GM13976 (cell line): ENCODE data around the gene DNAJC3.
"Not testable (repeated sequence)": the region's sequence is repeated elsewhere in the genome, so short reads cannot be mapped to it uniquely, and the experiment has no call there.

ENCODE experiments used
- DNase-seq: peaks from one replicate; pipeline ENCODE4 v3.0.0; 2012; ENCODE audit warnings: low spot score
- CTCF ChIP-seq: IDR thresholded peaks from 2 replicates; pipeline ENCODE4 v1.5.1; 2012; ENCODE audit warnings: borderline replicate concordance, mild to moderate bottlenecking; ENCODE audit not compliant: insufficient read depth; ENCODE audit errors: extremely low read depth, missing control alignments, control extremely low read depth
- in situ Hi-C: fragments of 300-500 bp; cut with MboI; formaldehyde crosslinking; loops from one replicate; pipeline ENCODE4 v1.12.0; 2022; ENCODE audit warnings: low sequenced_read_pairs, mixed read lengths, inconsistent platforms; ENCODE audit not compliant: unreplicated experiment

The DNAJC3 gene

DNA sequence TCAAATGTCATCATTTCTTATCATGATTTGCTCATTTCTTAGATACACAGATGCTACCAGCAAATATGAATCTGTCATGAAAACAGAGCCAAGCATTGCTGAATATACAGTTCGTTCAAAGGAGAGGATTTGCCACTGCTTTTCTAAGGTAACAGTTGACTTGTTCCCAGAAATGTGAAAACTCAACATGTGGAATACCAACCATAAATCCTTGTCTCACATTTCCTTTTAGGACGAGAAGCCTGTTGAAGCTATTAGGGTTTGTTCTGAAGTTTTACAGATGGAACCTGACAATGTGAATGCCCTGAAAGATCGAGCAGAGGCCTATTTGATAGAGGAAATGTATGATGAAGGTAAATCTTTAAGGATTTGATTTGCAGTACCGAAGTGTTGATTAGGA is 86.7 kb downstream of the DNAJC3 start:
- in situ Hi-C loops, result no loop called here
- no peak for TF ChIP-seq CTCF
- no peak for DNase-seq

DNA sequence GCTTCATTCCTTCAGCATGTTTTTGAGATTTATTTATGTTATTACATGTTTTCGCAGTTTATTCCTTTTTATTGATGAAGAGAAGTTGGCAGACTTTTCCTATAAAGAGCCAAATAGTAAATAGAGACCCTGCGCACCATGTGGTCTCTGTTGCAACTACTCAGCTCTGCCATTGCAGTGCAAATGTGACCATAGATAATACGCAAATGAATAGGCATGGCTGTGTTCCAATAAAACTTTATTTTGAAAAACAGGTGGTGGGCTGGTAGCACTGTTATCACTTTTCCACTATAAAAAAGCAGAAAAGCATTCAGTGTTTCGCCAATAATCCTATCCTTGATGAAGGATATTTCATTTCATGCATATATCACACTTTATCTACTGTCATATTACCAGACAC is 95.0 kb downstream of the DNAJC3 start:
- in situ Hi-C loops, result no loop called here
- TF ChIP-seq CTCF, result no peak
- DNase-seq, result no peak

DNA sequence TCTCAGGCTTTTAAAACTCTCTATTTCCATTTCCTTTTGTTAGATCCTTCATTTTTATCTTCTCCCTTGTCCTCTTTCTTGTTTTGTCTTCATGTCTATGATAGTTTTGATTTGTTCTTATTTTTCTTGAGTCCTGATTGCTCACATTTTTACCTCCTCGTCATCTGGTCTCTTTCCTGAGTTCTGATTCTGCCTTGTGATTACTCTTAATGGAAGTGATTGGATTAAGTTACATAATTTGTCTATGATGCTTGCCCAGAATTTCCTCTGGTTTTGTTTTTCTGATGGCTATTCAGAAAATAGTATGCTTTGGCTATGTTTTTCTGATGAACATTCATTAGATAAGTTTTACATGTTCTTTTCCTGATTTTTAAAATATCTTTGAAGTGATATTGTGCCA is 102.6 kb downstream of the DNAJC3 start:
- no peak for DNase-seq
- TF ChIP-seq CTCF, result no peak
- in situ Hi-C loops, result no loop called here

- in situ Hi-C loops, result no loop called here
- no peak for DNase-seq
- TF ChIP-seq CTCF, result no peak
Observed at GRCh38 chr13:95781016-95781415, 104.1 kb downstream of the DNAJC3 start.

- DNase-seq, in situ Hi-C loops: not testable (repeated sequence)
Observed at GRCh38 chr13:95781940-95782339, 105.0 kb downstream of the DNAJC3 start.

DNA sequence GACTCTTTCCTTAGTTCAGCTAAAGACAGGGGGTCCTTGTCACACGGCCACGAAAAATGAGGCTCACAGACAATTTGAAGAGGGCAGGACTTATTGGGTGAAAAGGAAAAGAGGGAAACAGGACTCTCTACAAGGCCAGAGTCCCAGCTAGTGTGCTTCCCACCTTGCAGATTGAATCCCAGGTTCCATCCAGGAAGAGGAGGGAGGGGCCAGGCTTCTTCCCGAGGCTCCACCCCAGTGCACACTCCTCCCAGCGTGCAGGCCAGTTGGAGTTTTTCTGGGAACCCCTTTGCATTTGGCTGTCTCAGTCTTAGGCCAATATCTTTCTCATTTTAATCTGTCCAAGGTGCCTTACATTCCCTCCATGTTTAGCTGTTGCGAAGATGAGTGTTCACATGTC is 106.8 kb downstream of the DNAJC3 start:
- in situ Hi-C loops, result no loop called here
- no peak for DNase-seq
- no peak for TF ChIP-seq CTCF

DNA sequence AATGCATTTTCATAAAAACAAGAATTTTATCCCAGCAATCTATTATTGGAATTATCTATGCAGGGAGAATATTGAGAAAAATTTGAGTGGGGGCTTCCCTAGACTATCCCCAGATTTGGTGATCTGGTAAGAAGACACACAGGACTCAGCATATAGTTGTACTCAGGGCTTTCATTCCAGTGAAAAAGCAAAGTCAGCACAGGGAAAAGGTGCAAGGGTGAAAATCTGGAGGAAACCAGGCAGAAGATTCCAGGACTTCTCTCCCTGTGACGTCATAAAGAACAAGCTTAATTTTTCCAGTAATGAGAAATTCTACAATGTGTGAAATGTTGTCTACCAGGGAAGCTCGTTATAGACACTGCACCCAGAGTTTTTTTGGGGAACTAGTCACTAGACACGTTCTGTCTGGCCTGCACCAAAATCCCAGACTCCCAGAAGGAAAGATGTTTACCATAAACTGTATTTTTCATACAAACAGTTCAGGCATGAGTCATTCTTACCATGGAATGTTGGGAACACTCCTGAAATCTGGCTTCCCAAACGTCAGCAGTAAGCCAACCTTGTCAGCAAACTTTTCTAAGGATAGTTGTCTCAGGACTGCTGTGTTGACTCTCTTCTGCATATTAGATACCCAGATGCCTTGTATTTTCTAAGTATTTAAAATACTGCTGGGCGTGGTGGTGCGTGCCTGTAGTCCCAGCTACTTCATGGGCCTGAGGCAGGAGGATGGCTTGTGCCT is 107.4 kb downstream of the DNAJC3 start:
- DNase-seq, result no peak
- no peak for TF ChIP-seq CTCF
- in situ Hi-C loops, result no loop called here
